ENCODE data around the gene SFXN3. TPM values are rescaled to one million over a fixed set of nuclear protein-coding genes. Genes with fewer than 3 reads are reported as not detected.

Gene SFXN3
- total and polyA plus RNA-seq, 2 of the 13 experiments (the other 11 are each of a cell fraction or from before 2014, with no cell fraction given) = 16.8 to 71.5 TPM

DNA sequence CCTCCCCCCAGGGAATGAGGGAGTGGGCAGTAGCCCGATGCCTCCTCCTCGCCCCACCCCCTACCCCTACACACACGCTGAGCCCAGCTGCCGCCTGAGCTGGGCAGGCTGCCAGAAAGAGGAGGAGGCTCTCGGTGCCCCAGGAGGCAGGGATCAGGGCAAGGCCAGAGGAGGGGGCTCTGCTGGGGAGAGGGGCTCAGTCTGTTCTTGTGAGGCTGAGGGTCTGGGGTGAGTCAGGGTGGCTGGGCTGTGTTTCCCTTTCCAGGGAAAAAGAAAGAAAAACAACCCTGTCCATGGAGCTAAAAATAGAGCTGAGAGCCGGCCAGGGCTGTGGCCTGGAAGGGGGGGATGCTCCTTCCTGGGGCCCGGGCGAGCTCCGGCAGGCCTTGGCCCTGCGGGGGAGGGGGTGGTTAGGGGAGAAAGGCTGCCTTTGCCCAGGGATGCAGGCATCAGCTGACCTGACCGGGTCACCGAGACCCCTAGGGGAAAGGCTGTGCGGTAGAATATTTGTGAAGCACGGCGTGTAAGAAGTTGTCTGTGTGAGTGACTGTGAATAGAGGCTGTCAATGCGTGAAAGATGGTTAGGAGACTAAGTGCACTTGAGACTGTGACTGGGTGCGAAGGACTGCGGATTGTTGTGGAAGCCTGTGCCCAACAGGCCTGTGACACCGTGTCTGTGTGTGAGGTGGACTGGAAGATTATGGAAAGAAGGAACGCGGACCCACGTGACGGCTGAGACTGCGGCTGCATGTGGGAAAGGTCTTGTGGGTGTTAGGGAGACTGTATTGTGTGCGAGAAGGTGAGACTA, 32.6 kb upstream of the SFXN3 start (continued):
- no peak; the same call in none of the 2 replicates for TF ChIP-seq POGK (CRISPR knock-in tag; conservative IDR thresholded peaks at IDR 0.05)
- TF ChIP-seq RXRA (CRISPR knock-in tag; IDR thresholded peaks at IDR 0.05) = no peak
- TF ChIP-seq TEAD3 (CRISPR knock-in tag; optimal IDR thresholded peaks at IDR 0.05; ENCODE audit: borderline replicate concordance) = peak; percentile 27
- TF ChIP-seq MATR3 (CRISPR knock-in tag; IDR thresholded peaks at IDR 0.05) = no peak
- TF ChIP-seq PAXIP1 (CRISPR knock-in tag; conservative IDR thresholded peaks at IDR 0.05) = peak; percentile 26
- TF ChIP-seq HCFC1 (IDR thresholded peaks at IDR 0.05; ENCODE audit: low read depth, low read length) = no peak
- no peak for TF ChIP-seq NR1H2 (CRISPR knock-in tag; IDR thresholded peaks at IDR 0.05; ENCODE audit: borderline replicate concordance, low read depth)
- peak; percentile 2 for TF ChIP-seq ZNF18 (CRISPR knock-in tag; IDR thresholded peaks at IDR 0.05; ENCODE audit: insufficient replicate concordance)
- no peak for TF ChIP-seq RNF2 (conservative IDR thresholded peaks at IDR 0.05; ENCODE audit: low read depth)
- TF ChIP-seq, protein P1, sequence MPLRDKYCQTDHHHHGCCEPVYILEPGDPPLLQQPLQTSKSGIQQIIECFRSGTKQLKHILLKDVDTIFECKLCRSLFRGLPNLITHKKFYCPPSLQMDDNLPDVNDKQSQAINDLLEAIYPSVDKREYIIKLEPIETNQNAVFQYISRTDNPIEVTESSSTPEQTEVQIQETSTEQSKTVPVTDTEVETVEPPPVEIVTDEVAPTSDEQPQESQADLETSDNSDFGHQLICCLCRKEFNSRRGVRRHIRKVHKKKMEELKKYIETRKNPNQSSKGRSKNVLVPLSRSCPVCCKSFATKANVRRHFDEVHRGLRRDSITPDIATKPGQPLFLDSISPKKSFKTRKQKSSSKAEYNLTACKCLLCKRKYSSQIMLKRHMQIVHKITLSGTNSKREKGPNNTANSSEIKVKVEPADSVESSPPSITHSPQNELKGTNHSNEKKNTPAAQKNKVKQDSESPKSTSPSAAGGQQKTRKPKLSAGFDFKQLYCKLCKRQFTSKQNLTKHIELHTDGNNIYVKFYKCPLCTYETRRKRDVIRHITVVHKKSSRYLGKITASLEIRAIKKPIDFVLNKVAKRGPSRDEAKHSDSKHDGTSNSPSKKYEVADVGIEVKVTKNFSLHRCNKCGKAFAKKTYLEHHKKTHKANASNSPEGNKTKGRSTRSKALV (CRISPR knock-in tag; IDR thresholded peaks at IDR 0.05) = no peak
- TF ChIP-seq ELF3 (CRISPR knock-in tag; IDR thresholded peaks at IDR 0.05) = no peak
- TF ChIP-seq KMT2A (CRISPR knock-in tag; IDR thresholded peaks at IDR 0.05) = no peak
- TF ChIP-seq, protein P2, sequence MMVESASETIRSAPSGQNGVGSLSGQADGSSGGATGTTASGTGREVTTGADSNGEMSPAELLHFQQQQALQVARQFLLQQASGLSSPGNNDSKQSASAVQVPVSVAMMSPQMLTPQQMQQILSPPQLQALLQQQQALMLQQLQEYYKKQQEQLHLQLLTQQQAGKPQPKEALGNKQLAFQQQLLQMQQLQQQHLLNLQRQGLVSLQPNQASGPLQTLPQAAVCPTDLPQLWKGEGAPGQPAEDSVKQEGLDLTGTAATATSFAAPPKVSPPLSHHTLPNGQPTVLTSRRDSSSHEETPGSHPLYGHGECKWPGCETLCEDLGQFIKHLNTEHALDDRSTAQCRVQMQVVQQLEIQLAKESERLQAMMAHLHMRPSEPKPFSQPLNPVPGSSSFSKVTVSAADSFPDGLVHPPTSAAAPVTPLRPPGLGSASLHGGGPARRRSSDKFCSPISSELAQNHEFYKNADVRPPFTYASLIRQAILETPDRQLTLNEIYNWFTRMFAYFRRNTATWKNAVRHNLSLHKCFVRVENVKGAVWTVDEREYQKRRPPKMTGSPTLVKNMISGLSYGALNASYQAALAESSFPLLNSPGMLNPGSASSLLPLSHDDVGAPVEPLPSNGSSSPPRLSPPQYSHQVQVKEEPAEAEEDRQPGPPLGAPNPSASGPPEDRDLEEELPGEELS (CRISPR knock-in tag; IDR thresholded peaks at IDR 0.05) = peak; percentile 5; the same call in 1 of the 2 replicates
- no peak for TF ChIP-seq FOXA1 (IDR thresholded peaks at IDR 0.05)
- no peak for TF ChIP-seq FOXA1 (CRISPR knock-in tag; IDR thresholded peaks at IDR 0.05)
- TF ChIP-seq ZNF639 (CRISPR knock-in tag; conservative IDR thresholded peaks at IDR 0.05) = 0 out of 2 replicates have a peak, but pooled peaks have one; percentile 7
